BLaER1 (cell line): Measurements from ENCODE around the gene PTPN7.
A peak's percentile ranks its signal among the peaks of the same experiment; 100 is the strongest.
"Not testable (repeated sequence)": the region's sequence is repeated elsewhere in the genome, so short reads cannot be mapped to it uniquely, and the experiment has no call there.

Experiments used
- H3K27ac ChIP-seq: shearing (Covaris generic); formaldehyde crosslinking; 2 replicates; pipeline ENCODE4 v1.8.1; 2022
- H3K27me3 ChIP-seq: shearing (Covaris generic); formaldehyde crosslinking; 2 replicates; pipeline ENCODE4 v1.8.1; 2022
- H3K36me3 ChIP-seq: shearing (Covaris generic); formaldehyde crosslinking; 2 replicates; pipeline ENCODE4 v1.8.1; 2022
- H3K4me1 ChIP-seq: shearing (Covaris generic); formaldehyde crosslinking; 2 replicates; pipeline ENCODE4 v1.8.1; 2022
- H3K4me2 ChIP-seq: shearing (Covaris generic); formaldehyde crosslinking; 2 replicates; pipeline ENCODE4 v1.8.1; 2022
- H3K4me3 ChIP-seq: shearing (Covaris generic); formaldehyde crosslinking; 2 replicates; pipeline ENCODE4 v1.8.1; 2022
- H3K9ac ChIP-seq: shearing (Covaris generic); formaldehyde crosslinking; 2 replicates; pipeline ENCODE4 v1.8.1; 2022
- H3K9me3 ChIP-seq: shearing (Covaris generic); formaldehyde crosslinking; 2 replicates; pipeline ENCODE4 v1.8.1; 2022
- H4K20me1 ChIP-seq: shearing (Covaris generic); formaldehyde crosslinking; 2 replicates; pipeline ENCODE4 v1.8.1; 2022
- Cebpa-rat ChIP-seq: shearing (Covaris generic); IDR thresholded peaks from 2 replicates; pipeline ENCODE4 v1.8.1; 2022

PTPN7 gene

GRCh38 chr1:202200669-202201068 lies 40.3 kb upstream of the PTPN7 start:
- no peak for TF ChIP-seq Cebpa-rat
- Histone ChIP-seq H3K4me1 (peaks cover 88% of the 10 kb centered on the region), H3K36me3 (0 out of 2 replicates have a peak, but pooled peaks cover 7% of the 10 kb centered on the region), H3K9ac (peak overlapping the region; percentile 61; the same call in 1 of the 2 replicates), H4K20me1 (no peaks in the 10 kb centered on the region), H3K4me2 (peak overlapping the region; percentile 97), H3K27me3 (no peaks in the 10 kb centered on the region), H3K27ac (peak overlapping the region; percentile 83), H3K4me3 (no peak overlapping the region), H3K9me3 (no peaks in the 10 kb centered on the region)

- peak overlapping the region; percentile 83 for H3K27ac ChIP-seq
- H3K4me2 ChIP-seq, result peak overlapping the region; percentile 97
- 0 out of 2 replicates have a peak, but pooled peaks cover 4% of the 10 kb centered on the region for H3K36me3 ChIP-seq
- H3K27me3 ChIP-seq, result no peaks in the 10 kb centered on the region
- H3K9me3 ChIP-seq, result no peaks in the 10 kb centered on the region
- H3K4me3 ChIP-seq, result no peak overlapping the region; the same call in 1 of the 2 replicates
- H3K4me1 ChIP-seq, result peaks cover 94% of the 10 kb centered on the region
- H3K9ac ChIP-seq, result peak overlapping the region; percentile 5; the same call in 1 of the 2 replicates
- TF ChIP-seq Cebpa-rat, result no peak
- no peaks in the 10 kb centered on the region; the same call in 1 of the 2 replicates for H4K20me1 ChIP-seq
These were observed 39.7 kb upstream of the PTPN7 start for GRCh38 chr1:202200112-202200548.

- H3K4me1 ChIP-seq, result peaks cover 98% of the 10 kb centered on the region
- no peaks in the 10 kb centered on the region for H3K27me3 ChIP-seq
- no peaks in the 10 kb centered on the region; the same call in 1 of the 2 replicates for H4K20me1 ChIP-seq
- H3K9ac ChIP-seq, result peak overlapping the region; percentile 59; the same call in 1 of the 2 replicates
- no peak for TF ChIP-seq Cebpa-rat
- H3K9me3 ChIP-seq, result no peaks in the 10 kb centered on the region
- peak overlapping the region; percentile 52 for H3K4me3 ChIP-seq
- H3K4me2 ChIP-seq, result peak overlapping the region; percentile 97
- 0 out of 2 replicates have a peak, but pooled peaks cover 4% of the 10 kb centered on the region for H3K36me3 ChIP-seq
- peak overlapping the region; percentile 83 for H3K27ac ChIP-seq
These were observed 38.9 kb upstream of the PTPN7 start for GRCh38 chr1:202199040-202199889.

GRCh38 chr1:202198366-202198724 lies 37.9 kb upstream of the PTPN7 start:
- H3K36me3 ChIP-seq, result 0 out of 2 replicates have a peak, but pooled peaks cover 4% of the 10 kb centered on the region
- no peaks in the 10 kb centered on the region for H3K9me3 ChIP-seq
- no peak for TF ChIP-seq Cebpa-rat
- peak overlapping the region; percentile 59; the same call in 1 of the 2 replicates for H3K9ac ChIP-seq
- H4K20me1 ChIP-seq, result no peaks in the 10 kb centered on the region; the same call in 1 of the 2 replicates
- H3K27ac ChIP-seq, result peak overlapping the region; percentile 83
- peak overlapping the region; percentile 97 for H3K4me2 ChIP-seq
- H3K4me1 ChIP-seq, result peaks cover 96% of the 10 kb centered on the region
- H3K27me3 ChIP-seq, result no peaks in the 10 kb centered on the region
- no peak overlapping the region for H3K4me3 ChIP-seq

- no peak overlapping the region for H3K9ac ChIP-seq
- H3K4me3 ChIP-seq, result no peak overlapping the region
- 0 out of 2 replicates have a peak, but pooled peaks cover 4% of the 10 kb centered on the region for H3K36me3 ChIP-seq
- no peaks in the 10 kb centered on the region; the same call in 1 of the 2 replicates for H4K20me1 ChIP-seq
- H3K27me3 ChIP-seq, result no peaks in the 10 kb centered on the region
- peaks cover 96% of the 10 kb centered on the region for H3K4me1 ChIP-seq
- TF ChIP-seq Cebpa-rat, result no peak
- peak overlapping the region; percentile 97 for H3K4me2 ChIP-seq
- H3K27ac ChIP-seq, result no peak overlapping the region; the same call in 1 of the 2 replicates
- H3K9me3 ChIP-seq, result no peaks in the 10 kb centered on the region
These were observed 37.4 kb upstream of the PTPN7 start for GRCh38 chr1:202197653-202198365.

- Histone ChIP-seq H4K20me1 (no peaks in the 10 kb centered on the region; the same call in 1 of the 2 replicates), H3K4me1 (peaks cover 67% of the 10 kb centered on the region), H3K36me3 (0 out of 2 replicates have a peak, but pooled peaks cover 4% of the 10 kb centered on the region), H3K4me3 (peak overlapping the region; percentile 81), H3K4me2 (peak overlapping the region; percentile 97), H3K9ac (peak overlapping the region; percentile 84), H3K9me3 (no peaks in the 10 kb centered on the region), H3K27ac (peak overlapping the region; percentile 88), H3K27me3 (no peaks in the 10 kb centered on the region)
- TF ChIP-seq Cebpa-rat, result no peak
These were observed 33.9 kb upstream of the PTPN7 start for GRCh38 chr1:202194328-202194648.

GRCh38 chr1:202193614-202194327 lies 33.4 kb upstream of the PTPN7 start, which contains the start of gene LGR6:
LGR6 (plus strand) TSS chr1:202193799; CDS start chr1:202193990, 191 bp downstream.
- Histone ChIP-seq H3K4me3 (peak within 1 kb of the TSS; percentile 81), H3K27me3 (no peaks in the 10 kb centered on the region), H3K9ac (peak within 1 kb of the TSS; percentile 84), H3K4me2 (peak within 1 kb of the TSS; percentile 97), H3K9me3 (no peaks in the 10 kb centered on the region), H4K20me1 (no peaks in the 10 kb centered on the region; the same call in 1 of the 2 replicates), H3K4me1 (peaks cover 62% of the 10 kb centered on the region), H3K36me3 (0 out of 2 replicates have a peak, but pooled peaks cover 4% of the 10 kb centered on the region), H3K27ac (peak within 1 kb of the TSS; percentile 88)
- TF ChIP-seq Cebpa-rat, result no peak

GRCh38 chr1:202192770-202193613 lies 32.6 kb upstream of the PTPN7 start:
- Histone ChIP-seq H4K20me1 (no peaks in the 10 kb centered on the region; the same call in 1 of the 2 replicates), H3K9ac (peak overlapping the region; percentile 84), H3K9me3 (no peaks in the 10 kb centered on the region), H3K4me1 (peaks cover 60% of the 10 kb centered on the region), H3K36me3 (0 out of 2 replicates have a peak, but pooled peaks cover 4% of the 10 kb centered on the region), H3K4me2 (peak overlapping the region; percentile 97), H3K27ac (peak overlapping the region; percentile 88), H3K4me3 (peak overlapping the region; percentile 81), H3K27me3 (no peaks in the 10 kb centered on the region)
- TF ChIP-seq Cebpa-rat, result no peak

- H3K27ac ChIP-seq, H4K20me1 ChIP-seq, H3K4me2 ChIP-seq, H3K4me3 ChIP-seq, H3K9ac ChIP-seq, H3K9me3 ChIP-seq, H3K27me3 ChIP-seq, H3K36me3 ChIP-seq: not testable (repeated sequence)
- peaks cover 46% of the 10 kb centered on the region for H3K4me1 ChIP-seq
These were observed 31.0 kb upstream of the PTPN7 start for GRCh38 chr1:202191391-202191790.
